SU-DHL-6 (cell line): ENCODE data around the gene HCN4.

Experiments used
- H2AFZ ChIP-seq: fragments of 200-600 bp; sonication (generic); 2 replicates; pipeline ENCODE4 v1.6.1; 2014; ENCODE audit warnings: low read depth, mild to moderate bottlenecking, moderate library complexity, mixed read lengths, antibody characterized with exemption, low read length; ENCODE audit not compliant: severe bottlenecking
- H3F3A ChIP-seq: fragments of 200-600 bp; shearing (Covaris generic); 2 replicates; pipeline ENCODE4 v1.6.0; 2016; ENCODE audit warnings: antibody characterized with exemption, mild to moderate bottlenecking; ENCODE audit not compliant: insufficient read depth
- H3K27ac ChIP-seq: fragments of 200-600 bp; sonication (generic); 2 replicates; pipeline ENCODE4 v1.5.1; 2016; ENCODE audit warnings: low read depth, mild to moderate bottlenecking, low read length, moderate library complexity, mixed read lengths
- H3K27me3 ChIP-seq: fragments of 200-600 bp; sonication (generic), shearing (Covaris generic); 2 replicates; pipeline ENCODE4 v1.6.0; 2014; ENCODE audit warnings: mild to moderate bottlenecking, low read length
- H3K36me3 ChIP-seq: fragments of 200-600 bp; sonication (generic); 2 replicates; pipeline ENCODE4 v1.6.1; 2014; ENCODE audit warnings: mild to moderate bottlenecking, low read length, mixed read lengths
- H3K4me2 ChIP-seq: fragments of 300-600, 200-600 bp; shearing (Covaris generic), sonication (generic); 2 replicates; pipeline ENCODE4 v1.6.0; 2014; ENCODE audit warnings: low read length, low read depth, mild to moderate bottlenecking; ENCODE audit not compliant: poor library complexity, severe bottlenecking
- H3K4me3 ChIP-seq: fragments of 200-600 bp; sonication (generic); 2 replicates; pipeline ENCODE4 v1.5.1; 2014; ENCODE audit warnings: antibody characterized with exemption, low read length, mild to moderate bottlenecking, mixed read lengths; ENCODE audit not compliant: insufficient read depth, poor library complexity, severe bottlenecking
- H3K79me2 ChIP-seq: fragments of 200-600 bp; sonication (generic); 2 replicates; pipeline ENCODE4 v1.6.1; 2014; ENCODE audit warnings: mild to moderate bottlenecking, low read length, moderate library complexity; ENCODE audit not compliant: insufficient read depth
- H3K9ac ChIP-seq: fragments of 200-600 bp; sonication (generic); 2 replicates; pipeline ENCODE4 v1.7.0; 2014; ENCODE audit warnings: mild to moderate bottlenecking, low read length
- H3K9me2 ChIP-seq: fragments of 200-600 bp; sonication (generic); replicated peaks from 2 replicates; pipeline ENCODE4 v1.6.1; 2014; ENCODE audit warnings: low read length; ENCODE audit not compliant: insufficient read depth
- H3K9me3 ChIP-seq: fragments of 200-600 bp; sonication (generic); 2 replicates; pipeline ENCODE4 v1.6.1; 2014; ENCODE audit warnings: low read length, mixed read lengths; ENCODE audit not compliant: insufficient read depth
- H4K20me1 ChIP-seq: fragments of 200-600 bp; sonication (generic); 2 replicates; pipeline ENCODE4 v1.6.1; 2014; ENCODE audit warnings: low read depth, mild to moderate bottlenecking, antibody characterized with exemption, low read length, moderate library complexity, mixed read lengths
- CTCF ChIP-seq: fragments of 200-600 bp; sonication (generic); IDR thresholded peaks from one replicate; pipeline ENCODE4 v1.5.1; 2017; ENCODE audit warnings: antibody characterized with exemption, mild to moderate bottlenecking, low read length, moderate library complexity; ENCODE audit not compliant: insufficient read depth, poor library complexity, severe bottlenecking
- EZH2phosphoT487 ChIP-seq: fragments of 200-600 bp; sonication (generic), shearing (Covaris generic); conservative IDR thresholded peaks from 2 replicates; pipeline ENCODE4 v1.6.1; 2018; ENCODE audit warnings: mild to moderate bottlenecking, antibody characterized with exemption, low read length, moderate library complexity, mixed read lengths

The HCN4 gene

GRCh38 chr15:73318463-73319351 lies 50.1 kb downstream of the HCN4 start:
- no peak overlapping the region for H3K4me2 ChIP-seq
- no peak overlapping the region for H2AFZ ChIP-seq
- H3K27ac ChIP-seq: no peak overlapping the region
- no peak overlapping the region for H3K4me3 ChIP-seq
- H3K36me3 ChIP-seq: no peaks in the 10 kb centered on the region
- H3K79me2 ChIP-seq: no peaks in the 10 kb centered on the region
- H3F3A ChIP-seq: no peaks in the 10 kb centered on the region
- no peak overlapping the region for H3K9ac ChIP-seq
- TF ChIP-seq EZH2phosphoT487: no peak
- no peak for TF ChIP-seq CTCF
- no peaks in the 10 kb centered on the region for H3K9me3 ChIP-seq
- H3K27me3 ChIP-seq: no peaks in the 10 kb centered on the region
- H4K20me1 ChIP-seq: no peaks in the 10 kb centered on the region
- H3K9me2 ChIP-seq: no peaks in the 10 kb centered on the region

- Histone ChIP-seq H3K36me3 (no peaks in the 10 kb centered on the region), H3K9ac (no peak overlapping the region), H3K4me3 (no peak overlapping the region), H2AFZ (no peak overlapping the region), H3K4me2 (no peak overlapping the region), H3K9me3 (no peaks in the 10 kb centered on the region), H4K20me1 (no peaks in the 10 kb centered on the region), H3K27me3 (no peaks in the 10 kb centered on the region), H3K27ac (no peak overlapping the region), H3K79me2 (no peaks in the 10 kb centered on the region), H3K9me2 (no peaks in the 10 kb centered on the region), H3F3A (no peaks in the 10 kb centered on the region)
- TF ChIP-seq CTCF (no peak), EZH2phosphoT487 (no peak)
Observed at GRCh38 chr15:73317651-73318462, 50.9 kb downstream of the HCN4 start.

- H3K9me2 ChIP-seq: no peaks in the 10 kb centered on the region
- no peaks in the 10 kb centered on the region for H3K27me3 ChIP-seq
- H3K9ac ChIP-seq: no peak overlapping the region
- H3K79me2 ChIP-seq: no peaks in the 10 kb centered on the region
- H3K27ac ChIP-seq: no peak overlapping the region
- H3K36me3 ChIP-seq: no peaks in the 10 kb centered on the region
- TF ChIP-seq EZH2phosphoT487: no peak
- no peak for TF ChIP-seq CTCF
- H3K4me2 ChIP-seq: no peak overlapping the region
- no peak overlapping the region for H2AFZ ChIP-seq
- no peaks in the 10 kb centered on the region for H3K9me3 ChIP-seq
- H4K20me1 ChIP-seq: no peaks in the 10 kb centered on the region
- no peak overlapping the region for H3K4me3 ChIP-seq
- no peaks in the 10 kb centered on the region for H3F3A ChIP-seq
Observed at GRCh38 chr15:73313861-73314260, 54.9 kb downstream of the HCN4 start.
